GM21360 (cell line): ENCODE measurements around the gene FHAD1.

Experiments used
- ATAC-seq: cut with Tn5 transposase; IDR thresholded peaks from one replicate; pipeline ENCODE4 v1.9.1; 2021; ENCODE audit warnings: mild to moderate bottlenecking, moderate library complexity; ENCODE audit not compliant: unreplicated experiment

The FHAD1 gene

DNA sequence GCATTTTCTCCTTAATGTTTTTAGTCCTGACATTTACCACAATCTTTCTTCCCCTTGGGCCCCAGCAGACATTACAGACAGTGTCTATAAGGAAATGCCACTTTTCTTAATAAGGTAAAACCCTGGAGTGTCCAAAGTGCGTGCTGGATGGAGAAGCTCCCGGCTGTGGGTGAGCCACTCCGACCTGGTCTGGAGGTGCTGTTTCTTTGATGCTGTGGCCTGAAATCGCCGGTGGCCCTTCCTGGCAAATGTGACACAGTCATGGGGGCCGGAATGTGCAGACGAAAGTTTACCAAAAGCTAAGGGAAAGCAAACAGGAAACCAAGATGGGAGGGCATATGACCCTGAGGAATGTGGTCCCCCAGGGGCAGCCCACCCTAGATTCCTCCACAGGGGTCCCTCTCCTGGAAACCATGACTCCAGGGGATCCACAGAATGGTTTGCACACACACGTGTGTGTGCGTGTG lies 77.9 kb downstream of the FHAD1 start:
- ATAC-seq, result no peak

DNA sequence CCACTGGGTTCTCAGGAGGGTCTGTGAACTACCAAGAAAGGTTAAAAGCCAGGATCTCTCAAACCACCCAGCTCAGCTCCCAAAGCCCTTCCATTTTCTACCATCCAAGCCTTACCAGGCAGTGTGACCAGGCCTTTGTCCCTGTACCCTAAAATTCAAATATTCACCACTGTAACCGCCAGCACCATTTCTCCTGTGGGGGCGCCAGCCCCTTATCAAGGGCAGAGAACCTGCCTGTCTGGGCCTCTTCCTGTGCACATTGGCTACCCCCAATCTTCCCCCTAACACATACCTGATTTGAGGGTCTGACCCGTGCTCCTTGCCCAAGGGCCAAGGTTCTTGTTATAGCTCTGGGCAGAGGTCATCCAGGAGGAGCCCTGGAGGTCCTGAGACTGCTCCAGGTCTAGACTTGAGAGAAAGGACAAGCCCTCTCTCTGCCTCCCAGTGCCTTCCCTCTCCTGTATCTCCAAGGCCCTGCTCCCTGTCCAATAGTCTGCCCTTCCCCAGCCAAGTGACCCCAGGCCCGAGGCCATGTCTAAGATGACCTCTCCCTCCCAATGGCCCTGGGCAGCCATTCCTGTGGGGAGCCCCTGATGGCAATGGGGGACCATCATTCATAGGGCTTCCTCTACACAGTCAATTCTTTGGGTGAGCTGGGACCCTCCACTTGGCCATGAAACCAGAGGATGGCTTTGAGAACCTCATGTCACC lies 78.5 kb downstream of the FHAD1 start:
- ATAC-seq, result no peak

DNA sequence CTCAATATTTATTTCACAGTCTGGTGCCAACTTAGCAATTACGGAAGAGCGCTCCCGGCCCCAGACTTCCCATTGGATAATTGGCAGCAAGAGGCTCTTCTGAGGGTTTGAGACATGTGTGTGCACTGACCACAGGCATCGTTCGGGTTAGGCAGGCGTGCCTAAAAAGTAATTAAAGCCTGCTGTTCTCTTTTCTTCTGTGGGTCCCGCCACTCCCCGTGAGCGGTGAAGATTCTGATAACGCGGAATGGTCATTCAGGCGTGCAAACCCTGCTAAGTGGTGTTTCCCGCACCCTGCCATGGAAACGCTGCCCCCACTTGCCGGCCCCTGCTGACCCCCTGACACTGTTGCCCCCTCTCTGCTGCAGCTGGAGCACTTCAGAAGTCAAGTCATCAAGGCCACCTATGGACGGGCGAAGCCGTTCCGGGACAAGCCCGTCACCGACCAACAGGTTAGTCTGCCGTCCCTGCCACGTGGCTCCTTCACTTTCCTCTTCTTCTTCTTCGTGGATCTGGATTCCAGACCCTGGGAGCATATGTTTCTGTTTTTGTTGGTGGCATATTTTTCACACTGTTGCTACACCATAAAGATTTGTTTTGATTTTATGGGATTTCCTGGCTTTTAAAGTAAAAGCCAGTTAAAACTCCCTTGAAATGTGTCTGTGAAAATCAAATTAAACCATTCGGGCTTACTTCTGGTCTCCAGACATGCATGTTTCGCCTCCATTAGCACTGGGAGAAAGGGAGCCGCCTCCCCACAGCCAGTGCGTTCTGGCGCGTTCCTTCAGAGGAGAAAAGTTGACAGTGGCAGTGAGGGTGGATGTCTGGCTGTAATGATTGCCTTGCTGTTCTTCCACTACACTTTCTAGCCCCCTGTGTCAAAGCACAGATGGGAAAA lies 79.9 kb downstream of the FHAD1 start:
- no peak for ATAC-seq

DNA sequence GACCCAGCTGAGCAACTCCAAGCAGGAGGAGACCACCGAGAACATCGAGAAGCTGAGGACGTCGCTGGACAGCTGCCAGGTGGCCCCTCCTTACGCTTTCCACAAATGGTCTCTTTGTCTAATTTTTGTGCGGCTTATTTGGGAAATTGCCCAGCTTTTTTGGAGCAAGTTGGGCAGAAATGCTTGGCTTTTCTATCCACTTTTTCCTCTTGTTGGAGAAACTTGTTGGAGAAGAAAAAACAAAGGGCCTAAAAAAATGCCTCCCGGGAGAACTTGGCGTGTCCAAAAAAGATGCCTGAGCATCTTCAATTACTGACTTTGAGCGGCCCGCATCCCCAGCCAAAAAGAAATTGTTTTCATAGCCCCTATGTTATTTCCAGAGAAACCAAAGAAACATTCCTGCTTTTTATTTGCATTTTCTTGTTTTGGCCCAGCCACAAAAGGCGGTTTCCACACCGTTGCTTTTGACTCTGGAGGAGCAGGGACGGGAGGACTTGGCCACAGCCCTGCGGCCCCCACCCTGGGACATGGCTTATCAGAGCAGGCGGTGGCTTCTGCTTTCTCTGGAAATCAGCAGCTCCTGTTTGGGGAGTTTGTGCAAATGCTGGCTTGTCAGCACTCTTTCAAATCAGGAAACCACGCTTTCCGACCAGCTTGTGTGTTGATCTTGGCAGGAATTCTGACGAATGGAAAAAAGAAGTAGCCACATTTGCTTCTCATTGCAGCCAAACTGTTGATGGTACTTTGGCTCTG lies 81.5 kb downstream of the FHAD1 start:
- ATAC-seq, result no peak

DNA sequence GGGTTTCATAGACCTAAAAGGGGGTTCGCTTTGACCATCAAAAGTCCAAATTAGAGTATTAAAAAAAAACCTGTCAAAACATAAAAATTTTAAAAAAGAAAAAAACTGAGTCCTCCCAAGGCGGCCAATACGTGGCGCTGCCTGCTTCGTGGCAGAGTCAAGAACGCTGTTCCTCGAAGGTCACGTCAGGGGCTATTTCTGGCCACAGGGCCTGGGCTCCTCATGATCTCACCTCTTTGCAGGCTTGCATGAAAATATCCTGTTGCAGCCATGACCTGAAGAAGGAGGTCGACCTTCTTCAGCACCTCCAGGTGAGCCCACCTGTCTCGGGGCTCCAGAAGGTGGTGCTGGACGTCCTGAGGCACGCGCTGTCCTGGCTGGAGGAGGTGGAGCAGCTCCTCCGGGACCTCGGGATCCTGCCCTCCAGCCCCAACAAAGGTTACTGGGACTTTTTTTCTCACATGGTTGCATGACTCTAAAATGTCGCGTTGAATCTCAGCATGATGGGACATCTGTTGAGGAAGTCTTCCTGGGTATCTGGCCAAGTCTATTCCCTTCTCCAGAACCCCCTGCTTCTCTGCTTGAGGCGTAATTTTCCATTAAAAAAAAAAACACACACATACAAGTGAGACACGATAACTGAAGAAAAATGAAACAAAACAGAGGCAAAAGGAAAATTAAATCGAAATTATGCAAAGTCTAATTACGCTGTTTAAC lies 82.2 kb downstream of the FHAD1 start:
- ATAC-seq, result no peak

DNA sequence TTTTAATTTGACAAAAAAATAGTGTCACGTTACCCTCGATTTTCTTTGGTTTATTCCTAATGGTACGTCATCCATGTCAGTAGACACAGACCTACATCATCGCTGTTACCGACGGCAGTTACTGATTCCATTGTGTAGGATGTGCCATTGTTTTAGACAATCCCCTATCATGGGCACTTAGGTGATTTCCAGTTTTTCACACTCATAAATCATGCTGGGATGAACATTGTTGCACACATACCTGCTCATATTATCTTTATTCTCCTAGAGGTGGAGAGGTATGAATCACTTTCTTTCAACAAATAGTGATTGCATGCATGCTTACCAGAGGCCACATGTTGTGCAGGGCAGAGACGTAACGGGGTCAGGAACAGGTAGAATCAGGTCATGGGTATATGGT lies 83.0 kb downstream of the FHAD1 start:
- ATAC-seq, result no peak

DNA sequence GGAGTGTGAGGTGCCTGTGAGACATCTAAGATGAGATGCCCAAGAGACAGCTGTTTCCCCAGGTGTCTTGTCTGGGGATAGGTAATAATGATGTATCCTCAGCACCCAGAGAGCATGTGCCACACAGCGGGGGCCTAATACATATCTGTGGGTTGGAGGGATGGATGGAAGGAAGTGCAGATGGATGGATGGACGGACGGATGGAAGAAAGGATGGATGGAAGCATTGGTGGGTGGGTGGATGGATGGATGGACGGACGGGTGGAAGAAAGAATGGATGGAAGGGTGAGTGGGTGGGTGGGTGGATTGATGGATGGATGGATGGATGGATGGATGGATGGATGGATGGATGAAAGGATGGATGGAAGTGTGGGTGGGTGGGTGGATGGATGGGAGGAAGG lies 84.2 kb downstream of the FHAD1 start:
- no peak for ATAC-seq

DNA sequence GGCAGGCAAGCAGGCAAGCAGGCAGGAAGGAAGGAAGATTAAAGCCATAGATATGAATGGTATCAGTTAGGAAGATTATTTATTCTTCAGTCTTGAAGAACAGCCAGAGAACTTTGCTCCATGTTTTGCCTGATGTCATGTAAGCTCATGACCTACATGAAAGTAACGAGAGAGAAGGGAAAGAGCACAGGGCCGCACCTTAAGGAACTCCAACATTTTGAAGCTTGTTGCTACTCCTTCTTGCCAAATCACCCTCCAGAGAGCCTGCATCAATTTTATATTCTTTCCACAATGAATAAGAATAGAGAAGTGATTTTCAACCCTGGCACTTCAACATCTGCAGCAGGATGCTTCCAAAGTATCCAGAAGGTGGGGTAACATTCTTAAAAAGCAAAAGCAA lies 84.7 kb downstream of the FHAD1 start:
- ATAC-seq, result no peak

DNA sequence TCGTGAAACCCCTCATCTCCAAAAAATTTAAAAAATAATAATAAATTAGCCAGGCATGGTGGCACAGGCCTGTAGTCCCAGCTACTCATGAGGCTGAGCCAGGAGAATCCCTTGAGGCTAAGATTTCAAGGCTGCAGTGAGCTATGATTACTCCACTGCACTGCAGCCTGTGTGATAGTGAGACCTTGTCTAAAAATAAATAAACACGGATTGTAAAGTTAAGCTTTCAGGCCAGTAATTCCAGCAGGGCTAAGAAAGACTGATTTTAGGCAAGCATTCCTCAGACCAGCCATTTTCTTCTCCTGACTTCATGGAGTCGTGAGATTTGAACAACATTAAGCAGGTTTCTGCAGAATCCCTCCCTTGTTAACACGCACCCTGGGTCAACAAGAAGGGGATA lies 85.5 kb downstream of the FHAD1 start:
- ATAC-seq, result no peak

DNA sequence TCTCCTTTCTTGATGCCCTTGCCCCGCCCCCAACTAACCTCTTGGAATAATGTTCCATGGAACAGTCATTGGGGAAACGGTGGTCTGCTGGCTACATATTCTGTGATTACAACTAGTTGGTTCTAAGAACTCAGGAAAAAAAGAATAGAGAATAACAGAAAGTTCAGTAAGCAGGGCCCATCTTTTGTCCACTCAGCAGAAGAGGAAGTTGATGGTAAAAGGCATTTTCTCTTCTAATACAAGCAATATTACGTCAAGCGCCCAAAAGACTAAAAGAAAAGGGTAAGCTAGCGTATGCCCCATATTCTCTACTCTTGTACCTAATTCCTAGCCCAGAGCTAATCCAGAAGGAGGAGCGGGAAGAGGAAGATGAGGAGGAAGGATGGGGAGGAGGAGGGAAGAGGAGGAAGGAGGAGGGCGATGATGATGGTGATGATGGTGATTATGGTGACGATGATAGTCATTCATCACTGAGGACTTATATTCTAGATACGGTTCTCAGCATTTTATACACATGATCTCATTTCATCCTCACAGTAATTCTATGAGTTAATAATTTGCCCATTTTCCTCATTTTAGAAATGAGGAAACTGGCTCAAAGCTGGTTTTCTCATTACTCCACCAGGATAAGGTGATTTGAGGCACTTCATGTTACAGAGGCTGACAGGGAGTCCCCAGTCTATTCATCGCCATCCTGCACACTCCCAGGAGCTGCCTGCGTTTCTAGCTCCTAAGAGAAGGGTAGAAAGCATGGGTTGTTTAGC lies 86.1 kb downstream of the FHAD1 start:
- no peak for ATAC-seq

DNA sequence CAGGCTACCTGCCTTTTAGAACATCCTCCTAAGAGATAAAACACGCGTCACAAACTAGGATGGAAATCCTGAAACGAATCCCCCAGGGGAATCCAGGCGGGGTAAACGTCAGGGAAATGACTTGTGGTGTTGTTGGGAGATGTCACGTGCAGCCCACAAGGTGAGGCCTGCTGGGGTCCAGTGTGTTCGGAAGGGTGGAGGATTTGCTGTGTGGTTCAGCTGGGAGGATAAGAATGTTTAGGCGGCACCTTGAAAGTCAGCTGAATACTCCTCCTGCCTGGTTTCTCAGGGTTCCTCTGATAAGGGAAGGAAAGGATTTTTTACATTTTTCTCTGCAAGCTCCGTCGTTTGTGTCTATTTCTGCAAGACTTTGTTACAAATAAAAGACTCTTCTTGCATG lies 88.0 kb downstream of the FHAD1 start:
- ATAC-seq, result no peak

DNA sequence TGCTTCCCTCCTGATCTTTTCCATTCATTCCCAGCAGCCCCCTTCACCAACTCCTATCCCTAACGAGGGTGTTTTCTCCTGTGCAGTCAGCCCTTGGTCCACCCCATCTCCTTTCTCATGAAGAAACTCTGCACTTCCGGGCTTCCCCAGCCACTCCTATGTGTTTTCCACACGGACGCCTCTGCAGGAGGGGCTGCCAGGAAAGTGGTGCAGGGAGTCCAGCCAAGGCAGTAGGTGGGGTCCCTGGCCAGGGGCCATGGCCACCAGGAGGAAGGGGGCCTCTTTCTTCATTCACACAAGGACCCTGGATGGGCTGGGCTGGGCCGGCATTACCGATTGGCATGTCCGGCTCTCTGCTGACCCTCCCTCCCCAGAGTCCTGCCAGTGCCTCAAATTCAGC lies 89.8 kb downstream of the FHAD1 start:
- no peak for ATAC-seq

DNA sequence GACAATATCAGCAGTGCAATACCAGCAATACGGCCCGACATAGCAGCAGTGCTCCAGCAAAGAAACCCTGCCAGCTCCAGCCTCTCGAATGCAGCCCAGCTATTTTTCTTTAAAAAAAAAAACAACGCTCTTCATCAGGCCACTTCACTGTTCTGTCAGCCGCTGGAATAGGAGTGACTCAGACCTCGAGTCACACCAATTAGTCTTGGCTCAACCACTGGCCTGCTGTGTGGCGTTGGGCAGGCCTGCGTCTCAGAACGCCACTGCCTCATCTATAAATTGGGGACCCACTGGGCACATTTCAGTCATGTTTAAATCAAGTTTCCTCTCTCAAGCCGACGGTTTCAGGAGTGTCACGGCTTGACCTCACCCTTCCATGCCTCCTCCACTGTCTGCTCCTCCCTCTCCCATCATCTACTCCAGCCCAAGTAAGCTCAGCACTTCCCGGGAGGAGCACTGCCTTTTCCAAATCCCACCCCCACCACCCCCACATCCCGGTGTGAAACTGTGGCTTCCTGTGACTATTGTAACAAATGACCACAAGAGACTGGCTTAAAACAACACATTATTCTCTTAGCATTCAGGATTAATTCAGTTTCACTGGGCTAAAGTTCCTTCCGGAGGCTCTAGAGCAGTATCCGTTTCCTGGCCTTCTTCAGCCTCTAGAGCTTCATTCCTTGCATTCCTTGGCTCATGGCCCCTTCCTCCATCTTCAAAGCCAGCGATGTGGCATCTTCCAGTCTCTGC lies 90.8 kb downstream of the FHAD1 start:
- no peak for ATAC-seq

DNA sequence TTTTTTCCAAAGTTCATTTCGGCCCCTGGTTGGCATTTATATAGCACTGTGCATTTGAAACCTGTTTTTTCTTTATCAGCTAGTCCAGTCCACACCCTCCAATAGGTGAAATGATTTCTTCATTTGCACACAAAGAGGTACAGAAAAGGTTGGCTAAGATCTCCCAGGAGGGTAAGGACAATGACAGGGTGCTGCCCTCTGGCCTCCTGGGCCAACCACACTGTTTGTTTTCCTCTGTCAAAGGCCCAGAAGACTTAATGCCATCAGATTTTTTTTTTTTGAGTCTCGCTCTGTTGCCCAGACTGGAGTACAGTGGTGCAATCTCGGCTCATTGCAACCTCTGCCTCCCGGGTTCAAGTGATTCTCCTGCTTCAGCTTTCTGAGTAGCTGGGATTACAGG lies 92.5 kb downstream of the FHAD1 start:
- no peak for ATAC-seq

DNA sequence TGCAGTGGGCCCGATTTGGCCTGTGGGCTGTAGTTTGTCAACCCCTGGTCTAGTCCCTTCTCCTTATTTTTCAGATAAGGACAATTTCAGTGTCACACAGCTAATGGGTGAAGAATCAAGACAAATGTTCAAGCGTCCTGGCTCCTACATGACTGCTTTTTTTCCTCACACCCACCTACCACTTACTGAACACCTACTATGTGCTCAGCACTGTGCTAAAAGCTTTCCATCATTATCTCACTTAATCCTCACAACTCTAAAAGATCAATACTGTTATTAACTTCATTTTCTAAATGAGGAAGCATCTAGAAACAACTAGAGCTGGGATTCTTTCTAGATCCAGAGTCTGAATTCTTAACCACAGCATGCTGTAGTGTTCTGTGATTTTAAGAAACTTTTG lies 94.2 kb downstream of the FHAD1 start:
- no peak for ATAC-seq

DNA sequence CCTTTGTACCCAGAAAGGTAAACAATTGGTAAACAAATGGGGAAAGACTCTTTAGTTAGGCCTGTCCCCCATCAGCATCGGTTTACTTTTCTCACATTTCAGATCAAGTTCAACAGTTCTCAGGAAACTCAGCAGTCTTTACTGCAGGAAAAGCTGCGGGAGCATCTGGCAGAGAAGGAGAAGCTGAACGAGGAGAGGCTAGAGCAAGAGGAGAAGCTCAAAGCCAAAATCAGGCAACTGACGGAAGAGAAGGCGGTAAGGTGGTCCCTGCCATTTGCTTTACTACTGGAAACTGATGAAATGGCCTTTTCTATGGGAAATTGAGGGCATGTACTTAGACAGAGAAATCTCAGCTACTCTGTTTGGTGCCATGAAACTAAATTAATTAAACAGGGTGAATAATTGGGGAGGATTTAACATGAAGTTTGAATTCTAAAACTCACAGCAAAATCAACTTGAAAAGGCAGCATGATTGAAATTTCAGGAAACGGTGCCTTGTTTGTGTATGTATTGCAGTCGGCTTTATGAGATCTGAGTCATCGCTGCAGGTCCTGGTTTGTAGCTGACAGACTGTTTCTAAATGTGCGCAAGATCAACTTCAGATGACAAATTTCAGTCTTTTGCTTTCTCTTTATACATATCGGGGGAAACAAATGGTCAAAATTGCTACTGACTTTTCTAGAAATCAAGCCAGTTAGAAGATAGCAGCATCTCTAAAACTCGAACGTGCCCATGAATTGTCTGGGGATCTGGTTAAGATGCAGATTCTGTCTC lies 94.8 kb downstream of the FHAD1 start:
- no peak for ATAC-seq

DNA sequence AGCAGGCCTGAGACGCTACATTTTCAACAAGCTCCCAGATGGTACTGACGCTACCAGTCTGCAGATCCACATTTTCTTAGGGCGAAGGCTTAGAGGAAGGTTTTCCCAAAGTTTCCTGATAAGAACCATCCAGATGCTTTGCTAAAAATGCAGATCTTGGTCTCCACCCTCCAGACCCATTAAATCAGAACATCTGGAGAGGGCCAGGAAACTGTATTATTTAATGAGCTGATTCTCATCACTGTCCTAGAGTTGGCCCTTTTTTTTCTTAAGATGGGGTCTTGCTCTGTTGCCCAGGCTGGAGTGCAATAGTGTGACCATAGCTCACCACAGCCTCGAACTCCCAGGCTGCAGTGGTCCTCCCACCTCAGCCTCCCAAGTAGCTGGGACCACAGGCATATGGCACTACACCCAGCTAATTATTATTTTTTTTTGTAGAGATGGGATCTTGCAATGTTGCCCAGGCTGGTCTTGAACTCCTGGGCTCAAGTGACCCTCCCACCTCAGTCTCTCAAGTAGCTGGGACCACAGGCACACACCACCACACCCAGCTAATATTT lies 95.5 kb downstream of the FHAD1 start:
- ATAC-seq, result no peak

DNA sequence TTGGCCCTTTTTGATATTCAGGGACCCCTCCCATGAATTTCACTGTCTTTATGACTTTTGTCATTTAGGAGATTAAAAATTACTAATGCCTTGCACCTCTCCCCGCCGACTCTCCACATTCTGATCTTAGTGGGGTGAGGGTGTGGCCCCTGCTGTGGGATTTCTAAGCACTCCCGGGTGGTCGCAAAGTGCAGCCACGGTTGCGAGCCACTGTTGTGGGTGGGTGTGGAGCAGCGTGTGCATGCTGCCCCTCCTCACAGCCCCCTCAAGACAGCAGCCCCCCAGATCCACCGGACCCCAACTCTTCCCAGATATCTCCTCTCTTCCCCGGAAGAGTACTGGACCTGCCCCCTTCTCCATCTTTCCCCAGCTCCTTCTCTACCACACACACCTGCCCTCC lies 96.1 kb downstream of the FHAD1 start:
- no peak for ATAC-seq
